Left ventricle myocardium inferior (tissue), 1 donor: Measurements from ENCODE around the gene DLX6. TPM values are rescaled to one million over a fixed set of nuclear protein-coding genes. Genes with fewer than 3 reads are reported as not detected.

Experiments used
- DNase-seq: peaks from one replicate; pipeline ENCODE4 v3.0.0-alpha.2; 2020
- H3K27ac ChIP-seq: fragments of 200-600 bp; replicated peaks from 2 replicates; pipeline ENCODE4 v1.8.0; 2021
- H3K27me3 ChIP-seq: fragments of 200-600 bp; 2 replicates; pipeline ENCODE4 v1.8.0; 2021; ENCODE audit warnings: low read depth
- H3K36me3 ChIP-seq: fragments of 200-600 bp; 2 replicates; pipeline ENCODE4 v1.8.0; 2021
- H3K4me1 ChIP-seq: fragments of 200-600 bp; 2 replicates; pipeline ENCODE4 v1.8.0; 2021
- H3K4me3 ChIP-seq: fragments of 200-600 bp; 2 replicates; pipeline ENCODE4 v1.8.0; 2021; ENCODE audit warnings: mild to moderate bottlenecking, moderate library complexity
- H3K9me3 ChIP-seq: fragments of 200-600 bp; replicated peaks from 2 replicates; pipeline ENCODE4 v1.8.0; 2021
- intact Hi-C: fragments of 100-400 bp; cut with micrococcal nuclease; formaldehyde crosslinking; loops from one replicate; pipeline ENCODE4 v1.11.0; 2022
- total RNA-seq: library from RNA; stranded (reverse); fragmentation: NEBNext Ultra II Directional; extraction: Animal tissue kit (Norgen Biotek cat#: 25700); gene quantifications from one replicate; pipeline ENCODE4 v1.2.1, GENCODE V29; 2021
- TF ChIP-seq, protein P1 (sequence below): fragments of 200-600 bp; IDR thresholded peaks from 2 replicates; pipeline ENCODE4 v1.8.0; 2021; ENCODE audit warnings: antibody characterized with exemption, mild to moderate bottlenecking, borderline replicate concordance
- donor health status: DM: no; HTN: yes; CAD: no; lungs with severe emphysema.

DLX6 gene
- total RNA-seq, 1 donor from 2014 or later: not detected

DNA sequence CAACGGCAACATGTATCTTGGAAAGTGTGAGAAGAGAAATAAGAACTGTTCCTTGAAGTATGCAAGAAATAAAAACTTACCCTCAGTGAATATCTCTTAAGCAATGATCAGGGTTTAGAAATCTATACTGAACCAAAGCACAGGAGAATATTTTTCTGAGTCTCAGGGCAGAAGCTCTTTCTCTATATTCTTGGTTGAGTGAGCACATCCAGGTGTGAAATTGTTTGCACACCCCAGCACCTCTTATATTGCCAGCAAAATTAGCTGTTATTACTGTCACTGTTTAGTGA is 8.4 kb downstream of the DLX6 start:
- intact Hi-C loops: no loop called here
- Histone ChIP-seq H3K27me3 (peaks cover 100% of the 10 kb centered on the region), H3K27ac (no peak overlapping the region)

DNA sequence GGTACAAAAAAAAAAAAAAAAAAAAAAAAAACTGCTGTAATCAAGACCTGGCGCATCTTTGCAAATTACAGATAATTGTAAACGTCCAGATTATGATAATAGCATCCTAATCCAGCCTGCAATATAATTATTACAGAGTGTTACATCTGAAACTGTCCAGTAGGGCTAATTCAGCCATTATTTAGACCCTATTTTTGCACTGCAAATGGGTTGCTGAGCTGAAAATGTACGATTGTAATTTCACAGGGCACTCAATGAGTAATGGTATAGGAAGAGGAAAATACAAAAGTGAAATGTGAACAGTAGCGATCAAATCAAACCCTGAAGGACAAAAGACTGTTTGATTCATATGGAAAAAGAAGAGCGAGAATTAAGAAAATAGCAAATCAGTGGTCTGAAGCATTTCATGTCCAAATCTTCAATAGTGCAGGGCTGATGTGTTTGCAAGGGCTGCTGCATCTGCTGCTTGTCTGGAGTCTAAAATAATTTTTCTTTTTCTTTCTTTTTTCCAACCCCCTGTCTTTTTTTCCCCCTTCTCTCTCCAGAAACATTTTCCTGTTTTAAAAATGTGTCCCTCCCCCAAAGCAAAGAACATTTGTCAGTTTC is 8.9 kb downstream of the DLX6 start:
- H3K9me3 ChIP-seq: no peaks in the 10 kb centered on the region
- no peak for DNase-seq
- TF ChIP-seq, protein P1, sequence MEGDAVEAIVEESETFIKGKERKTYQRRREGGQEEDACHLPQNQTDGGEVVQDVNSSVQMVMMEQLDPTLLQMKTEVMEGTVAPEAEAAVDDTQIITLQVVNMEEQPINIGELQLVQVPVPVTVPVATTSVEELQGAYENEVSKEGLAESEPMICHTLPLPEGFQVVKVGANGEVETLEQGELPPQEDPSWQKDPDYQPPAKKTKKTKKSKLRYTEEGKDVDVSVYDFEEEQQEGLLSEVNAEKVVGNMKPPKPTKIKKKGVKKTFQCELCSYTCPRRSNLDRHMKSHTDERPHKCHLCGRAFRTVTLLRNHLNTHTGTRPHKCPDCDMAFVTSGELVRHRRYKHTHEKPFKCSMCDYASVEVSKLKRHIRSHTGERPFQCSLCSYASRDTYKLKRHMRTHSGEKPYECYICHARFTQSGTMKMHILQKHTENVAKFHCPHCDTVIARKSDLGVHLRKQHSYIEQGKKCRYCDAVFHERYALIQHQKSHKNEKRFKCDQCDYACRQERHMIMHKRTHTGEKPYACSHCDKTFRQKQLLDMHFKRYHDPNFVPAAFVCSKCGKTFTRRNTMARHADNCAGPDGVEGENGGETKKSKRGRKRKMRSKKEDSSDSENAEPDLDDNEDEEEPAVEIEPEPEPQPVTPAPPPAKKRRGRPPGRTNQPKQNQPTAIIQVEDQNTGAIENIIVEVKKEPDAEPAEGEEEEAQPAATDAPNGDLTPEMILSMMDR: no peak
- peaks cover 100% of the 10 kb centered on the region for H3K27me3 ChIP-seq
- no peaks in the 10 kb centered on the region for H3K36me3 ChIP-seq
- intact Hi-C loops: no loop called here
- no peak overlapping the region for H3K4me3 ChIP-seq
- no peak overlapping the region for H3K27ac ChIP-seq
- H3K4me1 ChIP-seq: peaks cover 27% of the 10 kb centered on the region

More for the DNA sequence above, 8.4 kb downstream of the DLX6 start:
- H3K9me3 ChIP-seq: no peaks in the 10 kb centered on the region
- no peak for DNase-seq
- H3K36me3 ChIP-seq: no peaks in the 10 kb centered on the region
- no peak overlapping the region for H3K4me3 ChIP-seq
- TF ChIP-seq, protein P1: no peak
- peaks cover 26% of the 10 kb centered on the region for H3K4me1 ChIP-seq

DNA sequence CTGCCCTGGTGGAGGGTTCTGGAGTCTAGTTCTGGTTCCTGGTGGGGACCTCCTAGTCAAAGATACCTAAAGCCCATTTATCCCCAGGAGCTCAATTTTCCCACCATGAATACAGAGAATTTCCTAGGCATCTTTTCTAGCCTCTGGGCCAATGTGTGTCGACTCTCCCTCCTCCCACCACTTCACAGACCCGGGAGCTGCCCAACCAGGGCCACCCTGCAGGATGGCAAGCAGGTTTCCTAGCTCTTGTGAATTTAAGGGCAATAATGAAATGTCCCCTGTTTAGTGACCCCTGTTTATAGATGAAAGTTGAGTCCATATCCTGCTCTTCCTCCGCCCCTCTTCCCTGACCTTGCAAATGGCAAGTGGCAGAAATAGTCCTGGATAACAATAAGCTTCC is 9.9 kb downstream of the DLX6 start:
- Histone ChIP-seq H3K4me3 (no peak overlapping the region), H3K9me3 (no peaks in the 10 kb centered on the region), H3K36me3 (no peaks in the 10 kb centered on the region), H3K4me1 (peaks cover 27% of the 10 kb centered on the region), H3K27me3 (peaks cover 100% of the 10 kb centered on the region), H3K27ac (no peak overlapping the region)
- intact Hi-C loops: no loop called here
- no peak for DNase-seq
- TF ChIP-seq, protein P1: no peak

DNA sequence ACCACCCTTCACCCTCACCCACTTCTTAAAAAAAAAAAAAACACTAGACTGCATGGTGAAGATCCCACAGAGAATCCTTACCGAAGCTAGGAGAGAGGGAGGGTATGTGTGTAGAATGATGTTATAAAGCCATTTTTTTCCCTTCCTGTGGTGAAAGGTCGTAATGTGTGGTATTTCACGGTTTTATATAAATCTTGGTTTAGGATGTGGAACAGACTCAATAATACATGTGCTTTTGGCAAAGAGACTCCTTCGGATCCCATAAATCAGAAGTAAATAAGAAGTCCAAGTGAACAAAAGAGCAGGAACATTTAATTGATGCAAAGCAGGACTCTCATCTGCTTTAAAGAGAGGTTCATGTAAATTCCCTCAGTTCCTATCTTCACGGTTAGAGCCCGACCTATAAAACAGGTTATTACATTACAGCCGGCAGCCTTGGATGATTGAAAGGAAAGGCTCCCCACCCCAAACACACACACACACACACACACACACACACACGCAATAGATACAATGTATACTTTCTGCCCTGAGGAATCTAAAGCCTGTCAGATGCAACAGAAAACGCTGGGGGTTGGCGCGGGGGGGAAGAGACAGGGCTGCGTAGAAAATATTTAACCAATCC is 10.5 kb downstream of the DLX6 start:
- intact Hi-C loops: no loop called here
- Histone ChIP-seq H3K27ac (no peak overlapping the region), H3K27me3 (peaks cover 100% of the 10 kb centered on the region), H3K36me3 (no peaks in the 10 kb centered on the region), H3K9me3 (no peaks in the 10 kb centered on the region), H3K4me3 (no peak overlapping the region), H3K4me1 (peaks cover 31% of the 10 kb centered on the region)
- TF ChIP-seq, protein P1: no peak
- no peak for DNase-seq

DNA sequence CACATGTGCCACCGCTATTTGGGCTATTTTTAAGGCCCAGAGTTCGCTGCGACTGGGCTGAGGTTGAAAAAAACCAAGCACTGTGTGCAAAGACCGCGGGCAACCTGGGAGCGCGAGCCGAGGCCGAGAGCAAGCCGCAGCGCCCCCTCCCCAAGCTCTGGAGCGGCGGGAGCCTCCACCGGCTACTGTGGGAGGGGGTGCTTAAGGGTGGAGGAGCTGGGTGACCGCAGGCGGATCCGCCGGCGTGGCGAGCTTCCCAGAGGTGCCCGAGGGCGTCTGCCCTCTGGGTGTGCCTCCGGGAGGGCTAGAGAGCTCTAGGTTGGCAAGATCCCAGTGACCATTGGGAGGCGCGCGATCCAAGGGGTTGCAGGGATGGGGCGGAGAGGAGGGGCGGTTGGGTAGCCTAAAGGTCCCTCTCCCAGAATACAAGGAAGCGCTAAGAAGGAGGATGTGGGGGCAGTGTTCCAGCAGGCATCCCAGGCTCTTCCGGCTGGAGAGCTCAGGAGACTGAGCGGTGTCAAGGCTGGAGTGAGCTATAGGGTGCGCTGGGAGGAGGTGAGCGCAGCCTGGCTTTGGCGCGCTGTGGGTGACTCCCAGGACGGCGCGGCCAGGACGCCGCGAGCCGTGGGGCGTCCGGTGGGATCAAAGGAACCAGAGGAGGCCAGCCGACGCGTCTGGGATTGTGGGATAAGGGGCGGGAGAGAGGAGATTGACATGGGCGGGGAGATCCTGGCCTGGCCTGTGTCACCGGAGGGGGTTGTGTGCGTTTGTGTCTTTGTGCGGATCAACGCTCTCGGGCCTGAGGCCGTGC is 11.2 kb downstream of the DLX6 start:
- Histone ChIP-seq H3K4me1 (peaks cover 38% of the 10 kb centered on the region), H3K36me3 (no peaks in the 10 kb centered on the region), H3K9me3 (no peaks in the 10 kb centered on the region), H3K27me3 (peaks cover 100% of the 10 kb centered on the region), H3K4me3 (peak overlapping the region; percentile 23), H3K27ac (no peak overlapping the region)
- TF ChIP-seq, protein P1: no peak
- DNase-seq: no peak
- intact Hi-C loops: no loop called here
